Mesendoderm (in vitro differentiated cells): ENCODE results near the gene TMEM181.

Source experiments
- DNase-seq: peaks from one replicate; pipeline ENCODE4 v3.0.0; 2013
- H2AK5ac ChIP-seq: 2 replicates; pipeline ENCODE4 v1.6.1; 2013; ENCODE audit warnings: low read length, inconsistent platforms
- H2BK120ac ChIP-seq: 2 replicates; pipeline ENCODE4 v1.6.1; 2013; ENCODE audit warnings: low read depth, mild to moderate bottlenecking, low read length, moderate library complexity, mixed read lengths
- H2BK15ac ChIP-seq: replicated peaks from 2 replicates; pipeline ENCODE4 v1.6.1; 2013; ENCODE audit warnings: low read depth, mild to moderate bottlenecking, moderate library complexity
- H2BK5ac ChIP-seq: 2 replicates; pipeline ENCODE4 v1.6.1; 2013; ENCODE audit warnings: low read length, inconsistent platforms
- H3K18ac ChIP-seq: 2 replicates; pipeline ENCODE4 v1.6.1; 2013; ENCODE audit warnings: mild to moderate bottlenecking, low read length, mixed read lengths
- H3K23ac ChIP-seq: one replicate; pipeline ENCODE4 v1.6.1; 2013; ENCODE audit warnings: low read length
- H3K27ac ChIP-seq: 2 replicates; pipeline ENCODE4 v1.5.1; 2013; ENCODE audit warnings: low read depth, mild to moderate bottlenecking, inconsistent platforms, low read length, moderate library complexity
- H3K27me3 ChIP-seq: 2 replicates; pipeline ENCODE4 v1.6.1; 2013; ENCODE audit warnings: low read length, control low read depth, mild to moderate bottlenecking, inconsistent platforms; ENCODE audit not compliant: insufficient read depth, poor library complexity
- H3K36me3 ChIP-seq: 2 replicates; pipeline ENCODE4 v1.6.1; 2013; ENCODE audit warnings: low read length, inconsistent platforms; ENCODE audit not compliant: control insufficient read depth, insufficient read depth
- H3K4ac ChIP-seq: one replicate; pipeline ENCODE4 v1.6.1; 2013; ENCODE audit warnings: low read depth, mild to moderate bottlenecking, low read length, moderate library complexity
- H3K4me1 ChIP-seq: 2 replicates; pipeline ENCODE4 v1.6.1; 2013; ENCODE audit warnings: low read depth, low read length, inconsistent platforms; ENCODE audit not compliant: control insufficient read depth
- H3K4me2 ChIP-seq: 2 replicates; pipeline ENCODE4 v1.6.1; 2013; ENCODE audit warnings: low read length
- H3K4me3 ChIP-seq: 2 replicates; pipeline ENCODE4 v1.5.1; 2013; ENCODE audit warnings: mild to moderate bottlenecking, low read length
- H3K56ac ChIP-seq: one replicate; pipeline ENCODE4 v1.6.1; 2013; ENCODE audit warnings: low read length
- H3K79me1 ChIP-seq: 2 replicates; pipeline ENCODE4 v1.6.1; 2013; ENCODE audit warnings: low read length, inconsistent platforms
- H3K79me2 ChIP-seq: 2 replicates; pipeline ENCODE4 v1.6.1; 2013; ENCODE audit warnings: mild to moderate bottlenecking, low read length; ENCODE audit not compliant: control insufficient read depth, insufficient read depth
- H3K9ac ChIP-seq: 2 replicates; pipeline ENCODE4 v1.6.1; 2013; ENCODE audit warnings: low read length, inconsistent platforms
- H4K5ac ChIP-seq: one replicate; pipeline ENCODE4 v1.6.1; 2013; ENCODE audit warnings: low read length
- H4K8ac ChIP-seq: one replicate; pipeline ENCODE4 v1.6.1; 2013; ENCODE audit warnings: low read depth, mild to moderate bottlenecking, control low read depth, low read length, moderate library complexity
- WGBS: extraction: QIAGEN DNeasy Blood & Tissue Kit; methylation state at CpG from one replicate; pipeline ENCODE4 v1.1.7; 2013; ENCODE audit warnings: low lambda C conversion rate, missing lambda C conversion rate; ENCODE audit not compliant: insufficient coverage; ENCODE audit errors: extremely low coverage; 5-methylcytosine and 5-hydroxymethylcytosine counted together

TMEM181 gene

GRCh38 chr6:158591810-158592209, 31.9 kb downstream of the TMEM181 start:
- Histone ChIP-seq H4K5ac (no peak overlapping the region), H3K4ac (no peak overlapping the region), H3K56ac (no peak overlapping the region), H2BK5ac (no peak overlapping the region), H3K27me3 (no peaks in the 10 kb centered on the region), H3K79me1 (no peaks in the 10 kb centered on the region), H3K18ac (no peak overlapping the region), H2BK120ac (no peak overlapping the region), H3K9ac (no peak overlapping the region), H3K27ac (no peak overlapping the region), H3K79me2 (no peaks in the 10 kb centered on the region), H4K8ac (no peak overlapping the region), H2AK5ac (no peak overlapping the region), H3K4me1 (no peaks in the 10 kb centered on the region), H3K36me3 (peaks cover 23% of the 10 kb centered on the region), H3K4me3 (no peak overlapping the region), H3K4me2 (no peak overlapping the region), H3K23ac (no peak overlapping the region), H2BK15ac (no peak overlapping the region)
- DNase-seq, result no peak
- no CpG with 5 or more reads among the region's 4 CpGs for whole genome bisulfite sequencing

- no peaks in the 10 kb centered on the region for H3K79me2 ChIP-seq
- no peak overlapping the region for H3K23ac ChIP-seq
- H3K4me1 ChIP-seq, result no peaks in the 10 kb centered on the region
- H2BK120ac ChIP-seq, result no peak overlapping the region
- no peak overlapping the region for H2BK15ac ChIP-seq
- H2AK5ac ChIP-seq, result no peak overlapping the region
- no peak overlapping the region for H3K18ac ChIP-seq
- H3K4me3 ChIP-seq, result no peak overlapping the region
- H3K4ac ChIP-seq, result no peak overlapping the region
- no peak overlapping the region for H2BK5ac ChIP-seq
- no peak overlapping the region for H3K27ac ChIP-seq
- no CpG with 5 or more reads among the region's 3 CpGs for WGBS
- H3K27me3 ChIP-seq, result no peaks in the 10 kb centered on the region
- no peaks in the 10 kb centered on the region for H3K79me1 ChIP-seq
- no peak overlapping the region for H3K4me2 ChIP-seq
- no peak overlapping the region for H3K9ac ChIP-seq
- H4K8ac ChIP-seq, result no peak overlapping the region
- H3K56ac ChIP-seq, result no peak overlapping the region
- no peak overlapping the region for H4K5ac ChIP-seq
- peaks cover 17% of the 10 kb centered on the region for H3K36me3 ChIP-seq
- no peak for DNase-seq
Observed at GRCh38 chr6:158593670-158594069, 33.8 kb downstream of the TMEM181 start.

GRCh38 chr6:158595223-158595622, 35.3 kb downstream of the TMEM181 start:
- H3K4me1 ChIP-seq, result no peaks in the 10 kb centered on the region
- no peak overlapping the region for H3K18ac ChIP-seq
- H4K8ac ChIP-seq, result no peak overlapping the region
- no peak overlapping the region for H3K4ac ChIP-seq
- H3K4me3 ChIP-seq, result no peak overlapping the region
- no peaks in the 10 kb centered on the region for H3K27me3 ChIP-seq
- no peaks in the 10 kb centered on the region for H3K79me2 ChIP-seq
- H2BK5ac ChIP-seq, result no peak overlapping the region
- no peak overlapping the region for H3K23ac ChIP-seq
- H2AK5ac ChIP-seq, result no peak overlapping the region
- no peak overlapping the region for H3K56ac ChIP-seq
- no peak overlapping the region for H2BK15ac ChIP-seq
- H3K4me2 ChIP-seq, result no peak overlapping the region
- DNase-seq, result no peak
- WGBS, result no CpG with 5 or more reads among the region's 5 CpGs
- no peak overlapping the region for H3K27ac ChIP-seq
- H2BK120ac ChIP-seq, result no peak overlapping the region
- no peak overlapping the region for H4K5ac ChIP-seq
- H3K79me1 ChIP-seq, result no peaks in the 10 kb centered on the region
- H3K36me3 ChIP-seq, result peaks cover 12% of the 10 kb centered on the region
- H3K9ac ChIP-seq, result no peak overlapping the region

GRCh38 chr6:158596861-158597260, 37.0 kb downstream of the TMEM181 start:
- H3K23ac ChIP-seq, result no peak overlapping the region
- no peaks in the 10 kb centered on the region for H3K4me1 ChIP-seq
- no peak overlapping the region for H3K18ac ChIP-seq
- no peak overlapping the region for H2BK5ac ChIP-seq
- no peak overlapping the region for H4K5ac ChIP-seq
- no peak overlapping the region for H2BK15ac ChIP-seq
- H3K79me1 ChIP-seq, result peaks cover 1% of the 10 kb centered on the region
- no peak overlapping the region for H3K9ac ChIP-seq
- no peak overlapping the region for H3K4ac ChIP-seq
- H3K4me2 ChIP-seq, result no peak overlapping the region
- H3K4me3 ChIP-seq, result no peak overlapping the region
- H3K56ac ChIP-seq, result no peak overlapping the region
- no peak for DNase-seq
- no peak overlapping the region for H4K8ac ChIP-seq
- peaks cover under 1% of the 10 kb centered on the region for H3K36me3 ChIP-seq
- no peaks in the 10 kb centered on the region for H3K27me3 ChIP-seq
- no CpG with 5 or more reads among the region's 6 CpGs for WGBS
- no peak overlapping the region for H2AK5ac ChIP-seq
- no peak overlapping the region for H2BK120ac ChIP-seq
- H3K79me2 ChIP-seq, result no peaks in the 10 kb centered on the region
- no peak overlapping the region for H3K27ac ChIP-seq

- Histone ChIP-seq H2BK15ac (no peak overlapping the region), H3K23ac (no peak overlapping the region), H2BK120ac (no peak overlapping the region), H3K4ac (no peak overlapping the region), H3K4me2 (no peak overlapping the region), H3K27ac (no peak overlapping the region), H4K8ac (no peak overlapping the region), H3K18ac (no peak overlapping the region), H2AK5ac (no peak overlapping the region), H3K4me1 (no peaks in the 10 kb centered on the region), H3K79me1 (peaks cover 1% of the 10 kb centered on the region), H2BK5ac (no peak overlapping the region), H3K9ac (no peak overlapping the region), H3K56ac (no peak overlapping the region), H3K27me3 (no peaks in the 10 kb centered on the region), H3K4me3 (no peak overlapping the region), H3K36me3 (no peaks in the 10 kb centered on the region), H4K5ac (no peak overlapping the region), H3K79me2 (no peaks in the 10 kb centered on the region)
- DNase-seq, result no peak
- WGBS, result no CpG with 5 or more reads among the region's 4 CpGs
Observed at GRCh38 chr6:158597565-158597964, 37.7 kb downstream of the TMEM181 start.

- H3K27me3 ChIP-seq, result no peaks in the 10 kb centered on the region
- H3K23ac ChIP-seq, result no peak overlapping the region
- H3K79me2 ChIP-seq, result no peaks in the 10 kb centered on the region
- WGBS, result no CpG with 5 or more reads among the region's 18 CpGs
- H3K9ac ChIP-seq, result no peak overlapping the region
- no peak overlapping the region for H4K5ac ChIP-seq
- H2BK15ac ChIP-seq, result no peak overlapping the region
- no peak overlapping the region for H3K18ac ChIP-seq
- H3K36me3 ChIP-seq, result no peaks in the 10 kb centered on the region
- peaks cover 5% of the 10 kb centered on the region for H3K79me1 ChIP-seq
- H2BK120ac ChIP-seq, result no peak overlapping the region
- no peak overlapping the region for H3K4me3 ChIP-seq
- no peak overlapping the region for H2AK5ac ChIP-seq
- H3K4ac ChIP-seq, result no peak overlapping the region
- H3K27ac ChIP-seq, result no peak overlapping the region
- no peak for DNase-seq
- H3K4me1 ChIP-seq, result no peaks in the 10 kb centered on the region
- no peak overlapping the region for H4K8ac ChIP-seq
- no peak overlapping the region for H3K4me2 ChIP-seq
- no peak overlapping the region for H3K56ac ChIP-seq
- no peak overlapping the region for H2BK5ac ChIP-seq
Observed at GRCh38 chr6:158599635-158600034, 39.7 kb downstream of the TMEM181 start.
